Bone marrow (tissue), 2 donors: ENCODE results near the gene MARS1.
"Not testable (repeated sequence)": the region's sequence is repeated elsewhere in the genome, so short reads cannot be mapped to it uniquely, and the experiment has no call there.

ENCODE experiments used
- DNase-seq, 2 donors: peaks; one replicate each; lab custom pipeline; 2025; lab: John Stamatoyannopoulos, UW

Gene MARS1

GRCh38 chr12:57517718-57518117 lies 29.9 kb downstream of the MARS1 start:
- not testable (repeated sequence) for DNase-seq

GRCh38 chr12:57518176-57518919 lies 30.5 kb downstream of the MARS1 start:
- no peak for DNase-seq

GRCh38 chr12:57518920-57519795 lies 31.3 kb downstream of the MARS1 start:
- DNase-seq: no peak

DNA sequence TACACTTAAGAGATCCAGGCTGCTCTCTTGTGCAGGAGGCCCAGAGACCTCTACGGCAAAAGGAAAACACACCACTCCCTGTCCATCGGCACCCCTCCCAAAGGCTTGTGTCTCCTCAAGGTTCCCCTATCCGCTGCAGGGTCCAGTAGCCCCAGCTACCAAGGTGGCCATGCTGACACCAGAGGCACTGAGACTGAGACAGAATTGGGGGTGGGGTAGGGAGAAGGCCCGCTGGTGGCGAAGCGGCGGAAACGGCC lies 31.9 kb downstream of the MARS1 start:
- no peak for DNase-seq

GRCh38 chr12:57520053-57520818 lies 32.4 kb downstream of the MARS1 start, which contains the start of gene DDIT3:
Gene DDIT3 (minus strand): TSS chr12:57520514. CDS start chr12:57517406, 3,108 bp downstream.
- peak; percentile 96 to 97 for DNase-seq

- no peak for DNase-seq
These were observed 33.7 kb downstream of the MARS1 start for GRCh38 chr12:57521525-57522010.

GRCh38 chr12:57522011-57522886 lies 34.4 kb downstream of the MARS1 start, which contains the start of gene MBD6:
Gene MBD6 (plus strand): TSS chr12:57522824. CDS start chr12:57524304, 1,480 bp downstream.
- peak; percentile 57 to 86 for DNase-seq

DNA sequence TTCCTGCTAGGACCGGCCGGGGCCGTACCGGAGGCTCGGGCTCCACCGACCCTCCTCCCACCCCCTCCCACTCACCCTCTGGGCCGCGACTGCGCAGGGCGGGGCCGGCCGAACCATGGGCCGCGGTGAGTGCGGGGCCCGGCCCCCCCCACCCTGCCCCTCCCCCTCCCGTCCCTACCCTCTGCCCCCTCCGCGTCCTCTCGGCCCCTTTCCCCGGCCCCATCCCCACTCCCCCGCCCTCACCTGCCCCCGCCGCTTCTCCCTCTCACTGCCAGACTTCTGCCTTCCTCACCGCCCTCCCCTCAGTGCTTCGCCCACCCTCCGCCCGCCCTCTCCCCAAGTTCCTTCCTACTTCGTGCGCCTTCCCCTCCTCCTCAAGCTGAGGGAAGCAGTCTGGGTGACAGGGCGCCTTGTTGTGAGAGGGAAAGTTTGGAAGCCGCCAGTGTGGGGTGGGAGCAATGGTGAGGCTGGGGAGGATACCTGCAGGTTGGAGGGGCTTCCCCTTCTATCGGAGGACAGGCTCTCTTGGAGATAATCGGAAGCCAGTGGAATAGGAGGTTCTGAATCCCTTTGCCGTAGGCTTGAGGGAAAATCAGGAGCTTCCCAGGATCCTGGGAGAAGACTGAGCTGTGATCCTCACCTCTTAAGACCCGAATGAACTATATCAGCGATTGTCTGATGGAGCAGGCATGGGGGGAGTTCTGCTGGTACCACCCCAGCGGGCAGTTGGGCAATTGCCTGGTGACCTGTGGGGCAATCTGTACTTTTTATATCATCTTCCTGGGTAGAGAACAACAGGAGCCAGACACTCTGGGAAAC lies 35.2 kb downstream of the MARS1 start:
- peak in 1 of 2 donors; percentile 91 for DNase-seq

DNA sequence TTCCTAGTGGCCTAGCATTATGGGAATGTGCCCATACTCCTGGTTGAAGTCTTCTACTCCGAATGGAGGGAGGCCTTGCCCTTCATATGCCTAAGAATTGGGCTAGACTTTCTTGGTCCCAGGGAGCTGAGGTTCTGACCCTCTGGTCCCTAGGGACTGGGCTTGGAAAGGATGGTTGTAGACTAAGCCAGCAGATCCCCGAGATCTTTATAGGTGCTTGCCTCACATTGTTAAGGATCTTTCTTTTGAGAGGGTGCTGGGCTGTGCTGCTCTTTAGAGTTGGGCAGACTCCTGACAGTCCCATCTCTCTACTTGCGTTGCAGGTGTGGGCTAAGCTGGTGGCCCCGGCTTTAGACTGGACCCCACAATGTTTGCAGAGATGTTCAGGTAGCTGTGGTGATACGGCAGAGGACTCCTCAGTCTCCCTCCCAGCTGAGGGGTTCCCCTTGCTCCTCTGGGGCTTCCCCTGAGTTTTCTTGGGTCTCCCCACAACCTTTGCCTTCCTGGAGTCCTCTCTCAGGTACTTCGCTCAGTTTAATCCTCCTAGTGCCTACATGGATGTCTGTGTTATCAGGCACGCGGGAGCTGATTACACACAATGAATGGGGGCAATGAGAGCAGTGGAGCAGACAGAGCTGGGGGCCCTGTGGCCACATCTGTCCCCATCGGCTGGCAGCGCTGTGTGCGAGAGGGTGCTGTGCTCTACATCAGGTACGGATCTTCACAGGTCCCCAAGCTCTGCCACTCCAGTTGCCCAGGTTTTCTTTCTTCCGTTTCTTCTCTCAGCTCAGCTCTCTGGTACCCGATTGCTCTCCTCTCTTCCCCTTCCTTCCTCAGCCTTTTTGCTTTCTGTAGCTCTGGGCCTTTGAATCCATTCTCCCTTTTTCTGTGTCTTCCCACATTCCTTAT lies 36.1 kb downstream of the MARS1 start:
- no peak for DNase-seq

- DNase-seq: no peak
These were observed 37.1 kb downstream of the MARS1 start for GRCh38 chr12:57524814-57525614.

DNA sequence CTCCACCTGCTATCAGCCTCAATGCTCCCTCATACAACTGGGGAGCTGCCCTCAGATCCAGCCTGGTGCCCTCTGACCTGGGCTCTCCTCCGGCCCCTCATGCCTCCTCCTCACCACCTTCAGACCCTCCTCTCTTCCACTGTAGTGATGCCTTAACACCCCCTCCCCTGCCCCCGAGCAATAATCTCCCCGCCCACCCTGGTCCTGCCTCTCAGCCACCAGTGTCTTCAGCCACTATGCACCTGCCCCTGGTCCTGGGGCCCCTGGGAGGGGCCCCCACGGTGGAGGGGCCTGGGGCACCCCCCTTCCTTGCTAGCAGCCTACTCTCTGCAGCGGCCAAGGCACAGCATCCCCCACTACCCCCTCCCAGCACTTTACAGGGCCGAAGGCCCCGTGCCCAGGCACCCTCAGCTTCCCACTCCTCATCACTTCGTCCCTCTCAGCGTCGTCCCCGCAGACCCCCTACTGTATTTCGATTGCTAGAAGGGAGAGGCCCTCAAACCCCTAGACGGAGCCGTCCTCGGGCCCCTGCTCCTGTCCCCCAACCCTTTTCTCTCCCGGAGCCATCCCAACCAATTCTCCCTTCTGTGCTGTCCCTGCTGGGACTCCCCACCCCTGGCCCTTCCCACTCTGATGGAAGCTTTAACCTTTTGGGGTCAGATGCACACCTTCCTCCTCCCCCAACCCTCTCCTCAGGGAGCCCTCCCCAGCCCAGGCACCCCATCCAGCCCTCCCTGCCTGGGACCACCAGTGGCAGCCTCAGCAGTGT lies 37.9 kb downstream of the MARS1 start:
- DNase-seq: no peak

DNA sequence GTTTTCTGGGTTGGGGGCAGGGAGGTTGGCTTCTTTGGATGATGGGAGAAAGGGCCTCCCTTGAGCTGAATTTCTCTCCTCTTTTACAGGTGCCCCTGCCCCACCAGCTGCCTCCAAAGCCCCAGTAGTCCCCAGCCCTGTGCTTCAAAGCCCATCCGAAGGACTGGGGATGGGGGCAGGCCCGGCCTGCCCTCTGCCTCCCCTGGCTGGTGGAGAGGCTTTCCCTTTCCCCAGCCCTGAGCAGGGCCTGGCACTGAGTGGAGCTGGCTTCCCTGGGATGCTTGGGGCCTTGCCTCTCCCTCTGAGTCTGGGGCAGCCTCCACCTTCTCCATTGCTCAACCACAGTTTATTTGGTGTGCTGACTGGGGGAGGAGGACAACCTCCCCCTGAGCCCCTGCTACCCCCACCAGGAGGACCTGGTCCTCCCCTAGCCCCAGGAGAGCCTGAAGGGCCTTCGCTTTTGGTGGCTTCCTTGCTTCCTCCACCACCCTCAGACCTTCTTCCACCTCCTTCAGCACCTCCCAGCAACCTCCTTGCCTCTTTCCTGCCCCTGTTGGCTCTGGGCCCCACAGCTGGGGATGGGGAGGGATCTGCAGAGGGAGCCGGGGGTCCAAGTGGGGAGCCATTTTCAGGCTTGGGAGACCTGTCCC lies 38.7 kb downstream of the MARS1 start:
- DNase-seq: no peak

- no peak for DNase-seq
These were observed 39.3 kb downstream of the MARS1 start for GRCh38 chr12:57527184-57527583.

DNA sequence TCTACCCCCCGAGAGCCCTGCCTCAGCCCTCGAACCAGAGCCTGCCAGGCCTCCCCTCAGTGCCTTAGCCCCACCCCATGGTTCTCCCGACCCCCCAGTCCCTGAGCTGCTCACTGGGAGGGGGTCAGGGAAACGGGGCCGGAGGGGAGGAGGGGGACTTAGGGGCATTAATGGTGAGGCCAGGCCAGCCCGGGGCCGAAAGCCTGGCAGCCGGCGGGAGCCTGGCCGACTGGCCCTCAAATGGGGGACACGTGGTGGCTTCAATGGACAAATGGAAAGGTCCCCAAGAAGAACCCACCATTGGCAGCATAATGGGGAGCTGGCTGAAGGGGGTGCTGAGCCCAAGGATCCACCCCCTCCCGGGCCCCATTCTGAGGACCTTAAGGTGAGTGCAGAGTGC lies 40.3 kb downstream of the MARS1 start:
- no peak for DNase-seq

DNA sequence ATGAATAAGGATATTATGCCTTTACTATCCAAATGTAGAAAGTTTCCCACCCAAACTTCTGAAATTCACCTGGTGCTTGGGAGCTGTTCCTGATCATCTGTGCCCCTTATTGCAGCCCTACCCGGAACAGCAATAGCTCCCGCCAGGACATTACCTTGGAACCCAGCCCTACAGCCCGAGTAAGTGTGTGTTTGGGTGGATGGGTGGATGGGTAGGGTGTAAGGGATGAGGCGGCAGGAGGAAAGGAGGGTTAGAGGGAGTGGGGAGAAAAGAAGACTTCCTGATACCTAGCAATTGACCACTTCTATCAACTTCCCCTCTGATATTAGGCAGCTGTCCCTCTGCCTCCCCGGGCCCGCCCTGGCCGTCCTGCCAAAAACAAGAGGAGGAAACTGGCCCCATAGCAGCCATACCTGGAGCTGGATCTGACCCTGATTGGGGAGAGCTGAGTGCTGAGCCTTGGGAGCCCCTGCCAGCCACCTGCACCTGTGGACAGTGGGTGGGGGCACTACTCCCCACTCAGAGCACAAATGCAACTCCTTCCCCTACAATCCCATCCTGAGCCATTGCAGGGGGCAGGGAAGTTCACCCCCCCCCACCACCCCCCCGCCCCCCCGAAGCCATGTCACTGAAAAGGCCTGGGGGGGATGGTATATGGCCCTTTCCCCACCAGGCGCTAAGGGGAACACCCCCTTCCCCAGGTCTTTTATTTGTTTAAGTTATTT lies 41.1 kb downstream of the MARS1 start:
- DNase-seq: no peak

- no peak for DNase-seq
These were observed 42.0 kb downstream of the MARS1 start for GRCh38 chr12:57529831-57530230.
